Stimulated activated CD4-positive, alpha-beta T cell treated with anti-CD3 and anti-CD28 coated beads, Interleukin-12 subunit alpha, Interleukin-12 subunit beta, amount 100 ng/mL, for 4 hours (primary cell): ENCODE data around the gene OR4M2.
"Not testable (repeated sequence)": the region's sequence is repeated elsewhere in the genome, so short reads cannot be mapped to it uniquely, and the experiment has no call there.

Experiments used
- DNase-seq: peaks from one replicate; pipeline ENCODE4 v3.0.0-alpha.2; 2020

The OR4M2 gene, protein sequence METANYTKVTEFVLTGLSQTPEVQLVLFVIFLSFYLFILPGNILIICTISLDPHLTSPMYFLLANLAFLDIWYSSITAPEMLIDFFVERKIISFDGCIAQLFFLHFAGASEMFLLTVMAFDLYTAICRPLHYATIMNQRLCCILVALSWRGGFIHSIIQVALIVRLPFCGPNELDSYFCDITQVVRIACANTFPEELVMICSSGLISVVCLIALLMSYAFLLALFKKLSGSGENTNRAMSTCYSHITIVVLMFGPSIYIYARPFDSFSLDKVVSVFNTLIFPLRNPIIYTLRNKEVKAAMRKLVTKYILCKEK

DNA sequence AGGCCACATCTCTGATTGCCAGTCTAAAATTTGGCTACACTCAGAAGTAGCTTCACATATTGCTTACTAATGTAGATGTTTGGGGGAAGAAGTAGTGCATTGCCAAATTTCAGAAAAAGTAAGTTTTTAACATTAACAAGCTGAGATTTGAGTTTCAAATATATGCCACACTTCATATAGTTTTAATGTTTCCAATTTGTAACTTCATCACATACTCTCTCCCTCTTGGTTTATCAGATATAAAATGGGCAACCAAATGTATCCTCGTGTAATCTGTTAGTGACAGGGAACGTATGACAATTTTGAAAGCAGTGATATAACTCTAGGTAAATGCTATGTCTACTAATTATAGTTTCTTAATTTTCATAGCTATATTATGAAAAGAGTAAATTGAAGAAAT is at the start of gene OR4M2:
OR4M2 (plus strand) TSS at position 301 of the 400 bp plus-strand sequence; CDS start at position 399, 98 bp downstream.
- not testable (repeated sequence) for DNase-seq

DNA sequence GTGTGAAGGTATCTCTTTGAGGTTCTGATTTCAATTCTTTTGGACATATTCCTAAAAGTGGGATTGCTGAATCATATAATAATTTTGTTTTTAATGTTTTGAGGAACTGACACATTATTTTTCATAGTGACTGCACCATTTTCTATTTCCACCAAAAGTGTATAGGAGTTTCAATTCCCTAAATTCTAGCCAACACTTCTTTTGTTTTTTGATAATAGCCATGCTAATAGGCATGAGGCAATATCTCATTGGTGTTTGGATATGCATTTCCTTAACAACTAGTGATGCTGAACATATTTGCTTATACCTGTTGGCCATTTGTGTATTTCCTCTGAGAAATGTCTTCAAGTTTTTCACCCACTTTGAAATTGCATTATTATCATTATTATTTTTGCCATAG is 11.1 kb upstream of the OR4M2 start:
- DNase-seq, result not testable (repeated sequence)

DNA sequence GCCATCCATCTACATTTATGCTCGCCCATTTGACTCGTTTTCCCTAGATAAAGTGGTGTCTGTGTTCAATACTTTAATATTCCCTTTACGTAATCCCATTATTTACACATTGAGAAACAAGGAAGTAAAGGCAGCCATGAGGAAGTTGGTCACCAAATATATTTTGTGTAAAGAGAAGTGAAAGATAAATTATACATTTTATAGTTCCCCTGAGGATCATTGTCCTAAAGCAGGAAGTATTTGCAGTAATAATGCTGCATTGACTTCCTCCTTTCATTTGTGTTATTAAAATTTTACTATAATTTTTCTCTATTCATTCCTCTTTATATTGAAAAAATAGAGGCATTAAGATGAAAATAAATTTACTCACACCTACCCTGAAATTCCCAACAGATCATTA is 1.1 kb downstream of the OR4M2 start:
- not testable (repeated sequence) for DNase-seq

DNA sequence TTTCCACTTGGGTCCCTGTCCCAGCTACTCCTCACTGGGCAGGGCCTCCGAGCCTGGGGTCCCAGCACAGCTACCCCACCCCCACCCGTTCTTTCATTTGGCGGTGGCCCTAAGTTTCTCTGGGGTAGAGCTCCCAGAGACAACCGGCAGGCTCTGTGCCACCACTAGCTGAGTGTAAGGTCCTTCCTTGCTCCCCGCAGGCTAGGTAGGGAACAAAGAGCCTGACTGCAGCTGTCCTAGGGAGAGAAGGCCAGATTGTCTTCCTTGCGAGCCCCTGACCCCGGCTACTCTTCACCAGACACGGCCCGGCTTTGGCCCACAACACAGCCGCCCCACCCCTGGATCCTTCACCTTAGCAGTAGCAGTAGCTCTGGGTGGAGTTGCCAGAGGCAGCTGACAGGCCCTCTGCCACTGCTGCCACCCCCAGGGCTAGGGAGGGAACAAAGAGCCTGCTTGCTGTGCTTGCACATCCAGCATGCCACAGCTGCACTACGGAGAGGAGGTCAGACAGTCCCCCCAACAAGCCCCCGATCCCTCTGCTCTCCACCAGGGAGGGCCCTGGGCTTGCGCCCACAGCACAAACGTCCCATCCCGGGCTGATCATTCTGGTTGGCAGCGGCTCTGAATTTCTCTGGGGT is 18.4 kb downstream of the OR4M2 start:
- DNase-seq, result not testable (repeated sequence)

DNA sequence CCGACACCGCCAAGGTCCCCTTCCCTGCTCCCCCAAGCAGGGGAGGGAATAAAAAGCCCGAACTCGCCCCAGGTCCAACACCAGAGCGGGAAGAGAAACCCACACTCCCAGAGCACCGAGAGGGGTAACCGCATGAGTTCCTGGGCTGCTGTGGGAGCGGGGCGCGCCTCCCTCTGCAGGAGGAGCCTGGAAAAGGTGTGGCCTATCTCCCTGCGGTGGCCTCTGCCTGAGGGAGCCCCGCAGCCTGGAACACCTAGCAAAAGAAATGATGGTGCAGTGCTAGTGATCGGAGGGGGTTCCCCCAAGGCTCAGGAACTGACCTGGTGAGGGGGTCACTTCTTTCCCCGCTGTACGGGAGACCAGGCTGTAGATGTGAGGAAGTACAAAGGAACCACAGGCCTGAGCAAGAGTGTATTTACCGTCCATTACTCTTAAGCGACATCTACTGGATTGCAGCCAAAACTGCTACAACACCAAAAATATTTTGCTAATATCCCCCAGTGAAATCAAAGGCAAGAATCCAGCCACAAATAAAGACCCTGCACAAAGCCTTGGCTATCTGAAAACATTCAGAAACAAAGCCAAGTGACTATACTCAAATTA is 19.1 kb downstream of the OR4M2 start:
- not testable (repeated sequence) for DNase-seq

DNA sequence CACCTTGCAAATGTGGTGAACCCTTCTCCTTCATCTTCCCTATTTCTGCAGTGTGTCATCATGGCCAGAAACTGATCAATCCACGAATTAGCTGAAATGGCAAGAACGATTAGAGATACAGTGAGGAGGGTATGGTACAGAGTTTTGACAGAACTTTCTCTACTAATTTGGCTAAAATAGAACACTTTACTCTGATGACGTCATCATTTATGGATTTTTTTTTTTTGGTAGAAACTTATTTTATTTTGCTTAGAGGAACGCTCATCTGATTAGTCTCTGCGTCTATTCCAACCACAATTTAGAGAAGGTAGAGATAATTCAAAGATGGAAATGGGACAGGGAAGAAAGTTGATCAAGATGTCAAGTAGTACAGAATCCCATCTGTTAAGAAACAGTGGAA is 41.7 kb downstream of the OR4M2 start:
- DNase-seq, result not testable (repeated sequence)
